Sigmoid colon (tissue), 4 donors: ENCODE measurements around the gene ATP6AP1.

Experiments used
- POLR2AphosphoS5 ChIP-seq, 4 donors: sonication (generic); formaldehyde crosslinking; IDR thresholded peaks; one replicate each; pipeline ENCODE4 v1.6.1; 2017; ENCODE audit warnings: antibody characterized with exemption in 4 of 4
- TF ChIP-seq, protein P1 (sequence below), 4 experiments: fragments of 450-650 bp in 3 of 4; fragments of 200-600 bp in 1 of 4; IDR thresholded peaks; one replicate each; pipeline ENCODE4 v1.5.1; 2016 to 2019; ENCODE audit warnings: antibody characterized with exemption in 4 of 4, mild to moderate bottlenecking in 3 of 4, moderate library complexity in 2 of 4

DNA sequence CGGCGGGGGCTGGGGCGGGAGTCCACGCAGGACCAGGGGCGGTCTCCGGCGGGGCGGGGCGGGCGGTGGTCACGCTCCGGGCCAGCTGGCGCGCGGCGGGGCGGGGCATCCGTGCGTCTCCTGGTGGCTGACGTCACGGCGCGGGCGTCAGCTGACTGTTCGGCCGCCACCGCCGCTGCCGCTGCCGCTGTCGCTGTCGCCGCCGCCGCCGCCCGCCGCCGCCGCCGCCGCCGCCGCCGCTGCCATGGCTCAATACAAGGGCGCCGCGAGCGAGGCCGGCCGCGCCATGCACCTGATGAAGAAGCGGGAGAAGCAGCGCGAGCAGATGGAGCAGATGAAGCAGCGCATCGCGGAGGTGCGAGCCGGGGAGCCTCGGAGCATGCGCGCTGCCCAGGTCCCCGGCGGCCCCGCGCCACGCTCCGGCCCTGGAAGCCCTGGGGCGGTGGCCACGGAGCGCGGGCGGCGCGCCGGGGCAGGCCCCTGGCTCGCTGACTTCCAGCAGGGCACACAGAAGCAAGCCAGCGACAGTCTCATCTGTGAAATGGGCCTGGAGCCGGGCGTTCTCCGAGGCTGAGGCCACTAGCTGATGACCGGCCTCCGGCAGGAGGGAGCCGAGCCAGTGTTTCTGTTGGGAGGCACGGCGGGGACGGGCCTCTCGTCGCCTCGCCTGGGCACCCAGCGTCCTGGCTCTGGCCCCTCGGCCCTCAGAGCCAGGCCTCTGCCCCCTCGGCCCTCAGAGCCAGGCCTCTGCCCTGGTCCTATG, 15.7 kb downstream of the ATP6AP1 start, which contains the start of gene FAM50A:
- TF ChIP-seq, protein P1, sequence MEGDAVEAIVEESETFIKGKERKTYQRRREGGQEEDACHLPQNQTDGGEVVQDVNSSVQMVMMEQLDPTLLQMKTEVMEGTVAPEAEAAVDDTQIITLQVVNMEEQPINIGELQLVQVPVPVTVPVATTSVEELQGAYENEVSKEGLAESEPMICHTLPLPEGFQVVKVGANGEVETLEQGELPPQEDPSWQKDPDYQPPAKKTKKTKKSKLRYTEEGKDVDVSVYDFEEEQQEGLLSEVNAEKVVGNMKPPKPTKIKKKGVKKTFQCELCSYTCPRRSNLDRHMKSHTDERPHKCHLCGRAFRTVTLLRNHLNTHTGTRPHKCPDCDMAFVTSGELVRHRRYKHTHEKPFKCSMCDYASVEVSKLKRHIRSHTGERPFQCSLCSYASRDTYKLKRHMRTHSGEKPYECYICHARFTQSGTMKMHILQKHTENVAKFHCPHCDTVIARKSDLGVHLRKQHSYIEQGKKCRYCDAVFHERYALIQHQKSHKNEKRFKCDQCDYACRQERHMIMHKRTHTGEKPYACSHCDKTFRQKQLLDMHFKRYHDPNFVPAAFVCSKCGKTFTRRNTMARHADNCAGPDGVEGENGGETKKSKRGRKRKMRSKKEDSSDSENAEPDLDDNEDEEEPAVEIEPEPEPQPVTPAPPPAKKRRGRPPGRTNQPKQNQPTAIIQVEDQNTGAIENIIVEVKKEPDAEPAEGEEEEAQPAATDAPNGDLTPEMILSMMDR (IDR thresholded peaks at IDR 0.05) = no peak
- TF ChIP-seq POLR2AphosphoS5 (IDR thresholded peaks at IDR 0.05) = peak in 3 of 4 donors; percentile 24 to 39 (median 32)
